K562 (cell line): ENCODE results near the gene CEP120. TPM values are rescaled to one million over a fixed set of nuclear protein-coding genes. Genes with fewer than 3 reads are reported as not detected.

Source experiments
- ATAC-seq: fragments of 200-7000 bp; cut with Tn5 transposase; 3 replicates; pipeline ENCODE4 v1.9.1; 2020; ENCODE audit warnings: moderate library complexity
- BruUV-seq: library from RNA; stranded (reverse); fragments of 400-500 nt; replicated peaks from 2 replicates; lab custom pipeline; 2021; lab: Mats Ljungman, UMichigan
- CTCF ChIA-PET: fragments of 300-600 bp; formaldehyde crosslinking; extraction: SDS; loops from one replicate; lab custom pipeline; 2021; ENCODE audit warnings: low intra/inter-chr PET ratio; lab: Yijun Ruan, JAX
- POLR2A ChIA-PET: fragments of 300-600, 350-650 bp; sonication (Branson Sonifier 250); formaldehyde crosslinking; extraction: SDS; loops from one replicate; lab custom pipeline; 2021; ENCODE audit warnings: antibody characterized with exemption, inconsistent platforms; lab: Yijun Ruan, JAX
- DNase-seq, 4 experiments: peaks; one replicate each; pipeline versions ENCODE4 v3.0.0 to v3.0.0-alpha.2; 2011 to 2018; ENCODE audit warnings: low spot score in 3 of 4, mixed read lengths in 3 of 4; ENCODE audit errors: extremely low read depth in 1 of 4
- FAIRE-seq: peaks from 2 replicates; lab custom pipeline; 2011; peaks lifted over from hg19 to GRCh38; lab: Jason Lieb, UNC
- H2AFZ ChIP-seq: 2 replicates; pipeline ENCODE4 v1.6.0; 2011; ENCODE audit warnings: low read depth, low read length, control low read depth, inconsistent platforms
- H3K27ac ChIP-seq: fragments of 200-600 bp; 3 replicates; pipeline ENCODE4 v1.8.0; 2011; ENCODE audit warnings: low read depth, mild to moderate bottlenecking, control low read depth, inconsistent platforms, low read length, moderate library complexity, mixed read lengths; ENCODE audit errors: extremely low read depth
- H3K27me3 ChIP-seq, 2 experiments: fragments of 300-600 bp in 1 of 2; 2 replicates in 1 of 2; 3 replicates in 1 of 2; pipeline versions ENCODE4 v1.6.0 to v1.8.0; 2011; ENCODE audit warnings: inconsistent platforms in 2 of 2, low read length in 2 of 2, mild to moderate bottlenecking in 1 of 2, mixed read lengths in 1 of 2, moderate library complexity in 1 of 2; ENCODE audit not compliant: control insufficient read depth in 2 of 2, insufficient read depth in 2 of 2
- H3K36me3 ChIP-seq: fragments of 300-600 bp; 3 replicates; pipeline ENCODE4 v1.8.0; 2011; ENCODE audit warnings: mild to moderate bottlenecking, low read length, inconsistent platforms; ENCODE audit not compliant: control insufficient read depth, insufficient read depth
- H3K4me1 ChIP-seq, 2 experiments: fragments of 200-600 bp in 1 of 2; replicated peaks in 1 of 2; 2 replicates in 1 of 2; 3 replicates in 1 of 2; pipeline versions ENCODE4 v1.5.1 to v1.8.0; 2011; ENCODE audit warnings: inconsistent platforms in 2 of 2, low read length in 2 of 2, mild to moderate bottlenecking in 1 of 2, mixed read lengths in 1 of 2, moderate library complexity in 1 of 2; ENCODE audit not compliant: control insufficient read depth in 2 of 2, insufficient read depth in 2 of 2
- H3K4me2 ChIP-seq: 2 replicates; pipeline ENCODE4 v1.6.1; 2011; ENCODE audit warnings: low read length, control low read depth, inconsistent platforms, mixed read lengths; ENCODE audit not compliant: insufficient read depth
- H3K4me3 ChIP-seq: fragments of 200-600 bp; sonication (generic), shearing (Covaris generic); 2 replicates; pipeline ENCODE4 v1.5.1; 2016; ENCODE audit warnings: control low read depth, inconsistent platforms
- H3K79me2 ChIP-seq: fragments of 200-600 bp; 3 replicates; pipeline ENCODE4 v1.8.0; 2011; ENCODE audit warnings: low read length, inconsistent platforms; ENCODE audit not compliant: control insufficient read depth, insufficient read depth
- H3K9ac ChIP-seq, 2 experiments: 2 replicates each; pipeline versions ENCODE4 v1.6.0 to v1.6.1; 2011; ENCODE audit warnings: low read depth in 2 of 2, low read length in 2 of 2, control low read depth in 1 of 2, inconsistent platforms in 1 of 2, mild to moderate bottlenecking in 1 of 2, mixed read lengths in 1 of 2; ENCODE audit not compliant: insufficient read depth in 1 of 2
- H3K9me1 ChIP-seq: one replicate; pipeline ENCODE4 v1.6.0; 2011; ENCODE audit warnings: inconsistent platforms, mild to moderate bottlenecking, low read length, moderate library complexity; ENCODE audit not compliant: control insufficient read depth, insufficient read depth
- H3K9me3 ChIP-seq: replicated peaks from 2 replicates; pipeline ENCODE4 v1.5.1; 2011; ENCODE audit warnings: low read depth, low read length, inconsistent platforms; ENCODE audit not compliant: control insufficient read depth, insufficient read depth
- H4K20me1 ChIP-seq: replicated peaks from 2 replicates; pipeline ENCODE4 v1.6.1; 2011; ENCODE audit warnings: low read length, inconsistent platforms, mixed read lengths; ENCODE audit not compliant: control insufficient read depth, insufficient read depth
- MGA ChIP-seq: fragments of 450-650 bp; IDR thresholded peaks from 2 replicates; pipeline ENCODE4 v1.6.1; 2016; ENCODE audit warnings: mild to moderate bottlenecking, moderate library complexity
- NFE2L1 ChIP-seq: fragments of 450-650 bp; IDR thresholded peaks from 2 replicates; pipeline ENCODE4 v1.6.1; 2016; ENCODE audit warnings: missing genetic modification characterization, low read depth, mild to moderate bottlenecking, missing compliant biosample characterization, moderate library complexity, borderline replicate concordance
- NFIX ChIP-seq: fragments of 250-450 bp; sonication (Bioruptor Pico); IDR thresholded peaks from 2 replicates; pipeline ENCODE4 v1.4.0; 2020; ENCODE audit warnings: low read depth, mild to moderate bottlenecking, moderate library complexity
- POU5F1 ChIP-seq: fragments of 150-350 bp; IDR thresholded peaks from 2 replicates; pipeline ENCODE4 v1.6.1; 2014; ENCODE audit warnings: borderline replicate concordance, low read length, low read depth, mild to moderate bottlenecking; ENCODE audit not compliant: partially characterized antibody
- TRIM24 ChIP-seq, 2 experiments: fragments of 450-650 bp; IDR thresholded peaks; 2 replicates each; pipeline ENCODE4 v1.6.1; 2016
- ZNF354B ChIP-seq: fragments of 250-450 bp; sonication (Bioruptor Pico); IDR thresholded peaks from 2 replicates; pipeline ENCODE4 v1.4.0; 2020
- ZSCAN29 ChIP-seq: fragments of 450-650 bp; IDR thresholded peaks from 2 replicates; pipeline ENCODE4 v1.6.1; 2017
- WGBS: fragments of 100-300 bp; shearing (Covaris generic); methylation state at CpG from one replicate; pipeline ENCODE4 v1.1.6; 2016; ENCODE audit warnings: low coverage, mixed read lengths; ENCODE audit not compliant: insufficient coverage; ENCODE audit errors: missing lambda C conversion rate; 5-methylcytosine and 5-hydroxymethylcytosine counted together
- in situ Hi-C: fragments of 300-500 bp; cut with MboI; formaldehyde crosslinking; loops from 4 replicates; pipeline ENCODE4 v1.15.0; 2018; ENCODE audit warnings: inconsistent platforms, mixed read lengths
- intact Hi-C: fragments of 100-400 bp; cut with micrococcal nuclease; formaldehyde crosslinking; loops from 2 replicates; pipeline ENCODE4 v1.14.2; 2022
- polyA plus RNA-seq, 8 experiments: library from polyadenylated mRNA; depleted of rRNA in 4 of 8; stranded (reverse) in 5 of 8; unstranded in 3 of 8; fragments of >200 nt; fragmentation: Nextera tagmentation in 2 of 8; fragmentation: Illumina TruSeq in 1 of 8; extraction: Ambion mirVana in 2 of 8; extraction: Trizol in 1 of 8; gene quantifications; 2 replicates each; pipeline versions ENCODE4 v1.2.1 to v1.2.3, GENCODE V29; 2011 to 2014; ENCODE audit warnings: inconsistent platforms in 1 of 8, missing spikeins in 1 of 8
- total RNA-seq, 7 experiments: library from RNA; depleted of rRNA in 6 of 7; stranded (reverse); fragments of >200 nt in 6 of 7; fragmentation: Illumina TruSeq in 2 of 7; extraction: Trizol in 2 of 7; gene quantifications; 2 replicates each; pipeline versions ENCODE4 v1.2.1 to v1.2.3, GENCODE V29; 2011 to 2021; ENCODE audit warnings: low replicate concordance in 1 of 7
- TF ChIP-seq, protein P1 (sequence below): IDR thresholded peaks from 3 replicates; pipeline ENCODE4 v1.6.1; 2011; ENCODE audit warnings: borderline replicate concordance, mild to moderate bottlenecking, moderate library complexity; ENCODE audit not compliant: insufficient read length; ENCODE audit errors: extremely low read depth

CEP120 gene
- total and polyA plus RNA-seq, 9 of the 15 experiments (the other 6 are each of a cell fraction or from before 2014, with no cell fraction given): 3.3 to 24.9 (median 14.4) TPM

DNA sequence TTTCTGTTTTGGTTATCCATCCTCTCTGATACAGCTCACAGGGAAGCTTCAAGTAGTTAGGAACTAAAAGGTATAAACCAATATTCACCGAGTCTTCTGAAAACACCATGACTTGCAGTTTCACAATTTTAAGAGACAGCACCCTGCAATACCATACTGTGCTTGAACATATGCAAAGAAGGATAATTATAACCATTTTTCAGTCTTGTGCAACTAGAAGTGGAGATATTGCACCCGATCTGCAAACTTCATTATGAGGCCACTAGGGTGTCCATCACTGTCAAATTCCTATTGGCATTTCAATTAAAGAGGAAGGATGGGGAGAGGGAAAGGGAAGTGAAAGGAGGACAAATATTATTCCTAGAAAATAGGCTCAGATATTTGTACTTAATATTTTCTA is 32.4 kb upstream of the CEP120 start:
- in situ Hi-C loops: no loop called here
- TF ChIP-seq NFIX (CRISPR knock-in tag) (no peak), POU5F1 (no peak), TRIM24 (IDR thresholded peaks at IDR 0.05) (no peak), NFE2L1 (tag) (peak; percentile 65), ZSCAN29 (no peak), MGA (no peak), ZNF354B (no peak)
- TF ChIP-seq, protein P1, sequence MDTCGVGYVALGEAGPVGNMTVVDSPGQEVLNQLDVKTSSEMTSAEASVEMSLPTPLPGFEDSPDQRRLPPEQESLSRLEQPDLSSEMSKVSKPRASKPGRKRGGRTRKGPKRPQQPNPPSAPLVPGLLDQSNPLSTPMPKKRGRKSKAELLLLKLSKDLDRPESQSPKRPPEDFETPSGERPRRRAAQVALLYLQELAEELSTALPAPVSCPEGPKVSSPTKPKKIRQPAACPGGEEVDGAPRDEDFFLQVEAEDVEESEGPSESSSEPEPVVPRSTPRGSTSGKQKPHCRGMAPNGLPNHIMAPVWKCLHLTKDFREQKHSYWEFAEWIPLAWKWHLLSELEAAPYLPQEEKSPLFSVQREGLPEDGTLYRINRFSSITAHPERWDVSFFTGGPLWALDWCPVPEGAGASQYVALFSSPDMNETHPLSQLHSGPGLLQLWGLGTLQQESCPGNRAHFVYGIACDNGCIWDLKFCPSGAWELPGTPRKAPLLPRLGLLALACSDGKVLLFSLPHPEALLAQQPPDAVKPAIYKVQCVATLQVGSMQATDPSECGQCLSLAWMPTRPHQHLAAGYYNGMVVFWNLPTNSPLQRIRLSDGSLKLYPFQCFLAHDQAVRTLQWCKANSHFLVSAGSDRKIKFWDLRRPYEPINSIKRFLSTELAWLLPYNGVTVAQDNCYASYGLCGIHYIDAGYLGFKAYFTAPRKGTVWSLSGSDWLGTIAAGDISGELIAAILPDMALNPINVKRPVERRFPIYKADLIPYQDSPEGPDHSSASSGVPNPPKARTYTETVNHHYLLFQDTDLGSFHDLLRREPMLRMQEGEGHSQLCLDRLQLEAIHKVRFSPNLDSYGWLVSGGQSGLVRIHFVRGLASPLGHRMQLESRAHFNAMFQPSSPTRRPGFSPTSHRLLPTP: no peak

More for the DNA sequence above, 32.4 kb upstream of the CEP120 start:
- 4% methylated on average over 2 of the region's 2 CpGs for WGBS
- intact Hi-C loops: no loop called here
- no peak for FAIRE-seq
- H3K9me3 ChIP-seq: no peaks in the 10 kb centered on the region
- H3K9me1 ChIP-seq: no peaks in the 10 kb centered on the region
- no TSS peak for BruUV-seq
- no peak overlapping the region for H3K27ac ChIP-seq
- no peak overlapping the region for H3K9ac ChIP-seq
- no peak for DNase-seq
- no peak; the same call in 2 of the 3 replicates for ATAC-seq
- no peaks in the 10 kb centered on the region for H3K36me3 ChIP-seq
- peak overlapping the region; percentile 71 for H2AFZ ChIP-seq
- no peaks in the 10 kb centered on the region for H3K79me2 ChIP-seq
- peaks cover 3 to 21% of the 10 kb centered on the region in 2 experiments; a peak in 2 of 5 replicates for H3K4me1 ChIP-seq
- ChIA-PET CTCF (no interaction called here), POLR2A (interaction anchor here (0.6 kb wide), 1 partner anchor 15 kb away, joined by 3 read pairs; no protein-coding TSS in a partner anchor)
- H3K4me2 ChIP-seq: no peak overlapping the region; the same call in 1 of the 2 replicates
- H3K27me3 ChIP-seq: no peaks in the 10 kb centered on the region
- H4K20me1 ChIP-seq: no peaks in the 10 kb centered on the region
- no peak overlapping the region for H3K4me3 ChIP-seq
